Hematopoietic multipotent progenitor cell treated with erythropoietin and hydrocortisone succinate and interleukin-3 and kit ligand, for 17 days (in vitro differentiated cells): Measurements from ENCODE around the gene EPHA1.

Experiments used
- DNase-seq: peaks from one replicate; pipeline ENCODE4 v3.0.0-alpha.2; 2015; ENCODE audit warnings: low spot score

The EPHA1 gene

GRCh38 chr7:143372070-143372469, 36.6 kb downstream of the EPHA1 start:
- no peak for DNase-seq

GRCh38 chr7:143369678-143370651, 38.7 kb downstream of the EPHA1 start:
- no peak for DNase-seq

- DNase-seq, result no peak
Measured at GRCh38 chr7:143368387-143368786, 40.3 kb downstream of the EPHA1 start.

GRCh38 chr7:143367972-143368371, 40.7 kb downstream of the EPHA1 start:
- DNase-seq, result no peak

GRCh38 chr7:143363016-143363937, 45.4 kb downstream of the EPHA1 start:
- DNase-seq, result no peak

GRCh38 chr7:143362131-143363015, 46.3 kb downstream of the EPHA1 start, which contains the start of gene FAM131B:
Gene FAM131B (minus strand): TSS chr7:143362713. CDS start chr7:143362603, 110 bp downstream.
- no peak for DNase-seq

- no peak for DNase-seq
Measured at GRCh38 chr7:143361552-143362130, 47.0 kb downstream of the EPHA1 start.

- no peak for DNase-seq
Measured at GRCh38 chr7:143360788-143361551, 47.7 kb downstream of the EPHA1 start.

GRCh38 chr7:143359771-143360353, 48.8 kb downstream of the EPHA1 start:
- no peak for DNase-seq

GRCh38 chr7:143358626-143359025, 50.0 kb downstream of the EPHA1 start:
- DNase-seq, result no peak

GRCh38 chr7:143356414-143357050, 52.1 kb downstream of the EPHA1 start:
- DNase-seq, result no peak

GRCh38 chr7:143355450-143356385, 52.9 kb downstream of the EPHA1 start:
- no peak for DNase-seq

GRCh38 chr7:143354965-143355364, 53.7 kb downstream of the EPHA1 start:
- no peak for DNase-seq

GRCh38 chr7:143354376-143354775, 54.3 kb downstream of the EPHA1 start:
- DNase-seq, result no peak

GRCh38 chr7:143352531-143353002, 56.1 kb downstream of the EPHA1 start:
- DNase-seq, result no peak

GRCh38 chr7:143351574-143351973, 57.1 kb downstream of the EPHA1 start:
- DNase-seq, result no peak

GRCh38 chr7:143351060-143351459, 57.6 kb downstream of the EPHA1 start:
- no peak for DNase-seq

- DNase-seq, result no peak
Measured at GRCh38 chr7:143347950-143348349, 60.7 kb downstream of the EPHA1 start.
